Kidney capillary endothelial cell (primary cell): ENCODE measurements around the gene NUCB1.
A peak's percentile ranks its signal among the peaks of the same experiment; 100 is the strongest.
"Not testable (repeated sequence)": the region's sequence is repeated elsewhere in the genome, so short reads cannot be mapped to it uniquely, and the experiment has no call there.

Source experiments
- DNase-seq: peaks from one replicate; pipeline ENCODE4 v3.0.0-alpha.2; 2018; ENCODE audit warnings: low spot score

The NUCB1 gene

DNA sequence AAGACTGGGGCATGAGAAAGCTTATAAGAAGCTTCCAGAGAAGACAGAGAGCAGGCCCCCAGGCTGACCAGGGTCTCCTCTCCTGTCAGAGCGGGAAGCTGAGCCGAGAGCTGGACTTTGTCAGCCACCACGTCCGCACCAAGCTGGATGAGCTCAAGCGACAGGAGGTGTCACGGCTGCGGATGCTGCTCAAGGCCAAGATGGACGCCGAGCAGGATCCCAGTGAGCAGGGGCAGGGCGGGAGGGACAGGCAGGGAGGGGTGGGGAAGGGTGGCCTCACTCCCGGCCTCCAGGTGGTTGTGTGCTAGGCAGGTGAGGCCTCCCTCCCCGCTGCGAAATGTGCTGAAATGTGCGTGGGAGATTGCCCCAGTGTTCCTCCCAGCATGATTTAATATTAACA is 5.6 kb downstream of the NUCB1 start:
- DNase-seq = no peak

DNA sequence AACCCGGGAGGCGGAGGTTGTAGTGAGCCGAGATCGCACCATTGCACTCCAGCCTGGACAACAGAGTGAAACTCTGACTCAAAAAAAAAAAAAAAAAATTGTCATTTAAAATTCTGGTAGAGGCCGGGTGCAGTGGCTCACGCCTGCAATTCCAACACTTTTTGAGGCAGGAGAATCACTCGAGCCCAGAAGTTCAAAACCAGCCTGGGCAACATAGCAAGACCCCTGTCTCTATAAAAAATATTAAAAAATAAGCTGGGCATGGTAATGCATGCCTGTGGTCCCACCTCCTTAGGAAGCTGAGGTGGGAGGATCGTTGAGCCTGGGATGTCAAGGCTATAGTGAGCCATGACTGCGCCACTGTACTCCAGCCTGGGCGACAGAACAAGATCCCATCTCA is 6.2 kb downstream of the NUCB1 start:
- no peak for DNase-seq

DNA sequence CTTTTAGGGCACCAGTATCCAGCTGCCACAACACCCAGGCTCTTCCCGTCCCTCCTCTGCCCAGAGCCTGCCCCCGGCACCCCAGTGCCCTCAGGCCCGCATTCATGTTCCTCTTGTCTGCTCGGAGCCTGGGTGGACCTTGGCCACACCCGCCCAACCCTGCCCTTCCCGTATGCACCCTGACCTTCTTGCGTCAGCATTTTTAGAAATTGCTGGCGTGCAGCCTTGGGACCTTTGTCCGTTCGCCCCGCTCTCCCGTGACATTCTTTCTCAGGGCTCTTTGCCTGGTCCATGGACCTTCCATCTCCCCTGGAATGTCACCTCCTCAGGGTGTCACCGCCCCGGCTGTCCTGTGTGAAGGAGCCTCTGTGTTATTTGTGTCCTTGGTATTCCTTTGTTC is 7.6 kb downstream of the NUCB1 start:
- no peak for DNase-seq

DNA sequence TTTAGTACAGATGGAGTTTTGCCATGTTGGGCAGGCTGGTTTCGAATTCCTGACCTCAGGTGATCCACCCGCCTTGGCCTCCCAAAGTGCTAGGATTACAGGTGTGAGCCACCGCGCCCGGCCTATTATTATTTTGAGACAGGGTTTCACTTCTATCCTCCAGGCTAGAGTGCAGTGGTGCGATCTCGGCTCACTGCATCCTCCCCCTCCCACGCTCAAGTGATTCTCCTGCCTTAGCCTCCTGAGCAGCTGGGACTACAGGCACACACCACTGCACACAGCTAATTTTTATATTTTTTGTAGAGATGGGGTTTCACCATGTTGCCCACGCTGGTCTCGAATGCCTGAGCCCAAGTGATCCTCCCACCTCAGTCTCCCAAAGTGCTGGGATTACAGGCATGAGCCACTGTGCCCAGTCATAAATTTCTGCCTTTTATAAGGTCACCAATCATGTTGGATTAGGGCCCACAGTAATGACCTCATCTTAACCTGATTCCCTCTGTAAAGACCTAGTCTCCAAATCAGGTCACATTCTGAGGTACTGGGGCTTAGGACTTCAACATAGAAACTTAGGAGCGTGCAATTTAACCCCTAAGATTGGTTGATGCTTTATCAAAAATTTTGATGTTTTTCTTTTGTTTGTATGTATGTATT is 9.4 kb downstream of the NUCB1 start:
- DNase-seq = not testable (repeated sequence)

DNA sequence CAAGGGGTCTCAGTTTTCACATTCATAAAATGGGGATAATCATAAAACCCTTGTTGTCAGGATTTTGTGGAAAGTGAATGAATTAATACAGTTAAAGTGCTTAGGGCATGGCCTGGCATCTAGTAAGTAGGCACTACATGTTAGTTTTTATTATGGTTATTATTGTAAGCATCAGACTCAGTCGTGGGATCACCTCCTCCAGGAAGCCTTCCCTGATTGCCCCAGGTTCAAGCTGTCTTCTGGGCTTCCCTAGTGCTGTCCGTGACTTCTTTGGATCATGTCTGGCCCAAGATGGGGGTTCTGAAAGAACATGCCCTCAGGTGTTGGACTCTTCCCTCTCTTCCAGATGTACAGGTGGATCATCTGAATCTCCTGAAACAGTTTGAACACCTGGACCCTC is 10.7 kb downstream of the NUCB1 start:
- DNase-seq = no peak

DNA sequence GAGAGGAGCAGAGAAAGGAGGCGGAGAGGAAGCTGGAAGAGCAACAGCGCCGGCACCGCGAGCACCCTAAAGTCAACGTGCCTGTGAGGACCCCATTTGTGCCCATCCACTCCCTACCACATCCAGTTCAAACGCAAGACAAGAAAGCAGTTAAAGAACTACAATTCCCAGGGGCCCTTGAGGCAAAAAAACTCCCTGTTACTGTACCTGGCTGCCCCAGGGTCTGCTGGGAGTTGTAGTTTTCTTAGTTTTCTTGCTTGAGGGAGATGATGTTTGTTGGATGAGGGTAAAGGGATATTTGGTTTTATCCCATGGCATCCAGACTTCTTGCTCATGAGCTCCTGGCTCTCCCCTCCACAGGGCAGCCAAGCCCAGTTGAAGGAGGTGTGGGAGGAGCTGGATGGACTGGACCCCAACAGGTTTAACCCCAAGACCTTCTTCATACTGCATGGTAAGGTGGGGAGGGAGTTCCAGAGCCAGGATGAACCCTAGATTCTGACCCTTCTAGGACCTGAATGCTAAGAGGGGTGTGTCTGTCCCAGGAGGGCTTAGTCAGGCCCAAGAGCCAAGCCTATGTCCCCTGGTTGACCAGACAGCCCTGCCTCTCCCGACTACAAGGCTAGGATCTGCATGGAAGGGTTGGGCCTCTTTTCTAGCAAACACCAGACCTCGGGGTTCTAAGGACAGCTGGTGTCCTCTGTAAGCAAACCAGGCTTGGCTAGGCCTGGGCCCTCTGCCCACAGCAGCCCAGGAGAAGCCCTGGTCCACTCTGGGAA is 13.2 kb downstream of the NUCB1 start:
- DNase-seq = no peak

DNA sequence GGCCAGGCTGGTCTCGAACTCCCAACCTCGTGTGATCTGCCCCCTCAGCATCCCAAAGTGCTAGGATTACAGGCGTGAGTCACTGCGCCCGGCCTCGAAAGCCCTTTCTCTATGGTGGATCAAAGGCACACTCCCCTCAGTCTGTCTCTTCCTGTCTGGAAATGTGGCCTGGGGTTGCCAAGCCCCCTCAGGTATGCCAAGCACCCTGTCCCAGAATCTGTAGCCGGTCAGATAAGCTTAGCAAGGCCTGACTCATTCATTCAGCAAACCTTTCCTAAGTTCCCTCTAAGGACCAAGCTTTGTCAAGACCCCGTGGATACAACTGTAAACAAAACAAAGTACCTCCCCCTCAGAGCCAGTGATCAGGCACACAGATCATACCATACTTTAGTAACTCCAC is 14.1 kb downstream of the NUCB1 start:
- DNase-seq = no peak

DNA sequence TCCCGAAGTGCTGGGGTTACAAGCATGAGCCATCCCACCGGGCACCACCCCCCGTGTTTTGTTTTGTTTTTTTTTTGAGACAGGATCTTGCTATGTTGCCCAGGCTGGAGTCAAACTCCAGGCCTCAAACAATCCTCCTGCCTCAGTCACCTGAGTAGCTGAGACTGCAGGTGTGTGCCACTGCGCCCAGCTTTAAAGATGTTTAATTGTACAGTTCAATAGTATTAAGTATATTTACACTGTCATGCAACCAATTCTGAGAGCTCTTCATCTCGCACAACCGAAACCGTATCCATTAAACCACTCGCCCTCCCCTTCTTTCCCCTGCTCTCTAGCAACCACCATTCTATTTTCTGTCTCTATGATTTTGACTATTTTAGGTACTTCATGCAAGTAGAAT is 15.6 kb downstream of the NUCB1 start:
- no peak for DNase-seq

DNA sequence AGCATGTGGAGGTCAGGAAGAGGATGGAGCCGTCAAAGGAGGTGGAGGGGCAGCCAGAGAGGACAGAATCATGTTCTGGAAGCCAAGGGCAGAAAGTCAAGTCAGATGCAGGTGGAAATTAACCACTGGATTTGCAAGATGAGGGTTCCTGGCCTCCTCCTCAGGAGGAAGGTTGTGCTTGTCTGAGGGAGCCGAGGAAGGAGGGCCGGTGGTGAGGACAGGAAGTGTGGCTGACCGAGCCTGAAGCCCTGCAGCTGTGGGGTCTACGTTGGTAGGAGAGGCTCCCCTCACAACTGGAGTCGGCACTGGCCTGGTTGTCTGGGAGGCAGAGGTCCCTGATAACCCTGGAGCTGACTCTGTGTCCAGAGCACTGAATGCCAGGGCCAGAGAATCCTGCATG is 18.0 kb downstream of the NUCB1 start:
- no peak for DNase-seq

DNA sequence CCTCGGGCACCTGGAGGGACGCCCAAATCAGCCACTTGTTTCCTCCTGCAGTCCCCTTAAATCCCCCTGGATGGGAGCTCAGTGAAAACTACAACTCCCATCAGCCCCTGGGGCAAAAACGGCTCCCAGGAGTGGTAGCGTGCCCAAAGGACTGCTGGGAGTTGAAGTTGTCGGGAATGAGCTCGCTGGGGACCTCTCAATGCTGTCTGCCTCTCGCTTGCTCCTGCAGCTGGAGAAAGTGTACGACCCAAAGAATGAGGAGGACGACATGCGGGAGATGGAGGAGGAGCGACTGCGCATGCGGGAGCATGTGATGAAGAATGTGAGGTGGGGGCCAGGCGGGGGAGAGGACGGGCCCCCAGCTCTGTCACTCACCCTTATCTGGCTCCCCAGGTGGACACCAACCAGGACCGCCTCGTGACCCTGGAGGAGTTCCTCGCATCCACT is 18.7 kb downstream of the NUCB1 start:
- DNase-seq = no peak

DNA sequence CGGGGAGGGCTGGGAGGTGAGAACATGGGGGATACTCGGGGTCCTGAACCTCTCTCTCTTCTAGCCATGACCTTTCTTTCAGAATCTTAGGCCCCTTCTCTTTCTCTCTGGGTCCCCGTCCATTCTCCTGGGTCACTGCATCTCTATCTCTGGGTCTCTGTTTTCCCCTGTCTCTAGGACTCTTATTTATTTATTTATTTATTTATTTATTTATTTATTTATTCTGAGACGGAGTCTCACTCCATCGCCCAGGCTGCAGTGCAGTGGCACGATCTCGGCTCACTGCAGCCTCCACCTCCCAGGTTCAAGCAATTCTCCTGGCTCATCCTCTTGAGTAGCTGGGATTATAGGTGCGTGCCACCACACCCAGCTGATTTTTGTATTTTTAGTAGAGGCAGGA is 19.2 kb downstream of the NUCB1 start:
- not testable (repeated sequence) for DNase-seq

DNA sequence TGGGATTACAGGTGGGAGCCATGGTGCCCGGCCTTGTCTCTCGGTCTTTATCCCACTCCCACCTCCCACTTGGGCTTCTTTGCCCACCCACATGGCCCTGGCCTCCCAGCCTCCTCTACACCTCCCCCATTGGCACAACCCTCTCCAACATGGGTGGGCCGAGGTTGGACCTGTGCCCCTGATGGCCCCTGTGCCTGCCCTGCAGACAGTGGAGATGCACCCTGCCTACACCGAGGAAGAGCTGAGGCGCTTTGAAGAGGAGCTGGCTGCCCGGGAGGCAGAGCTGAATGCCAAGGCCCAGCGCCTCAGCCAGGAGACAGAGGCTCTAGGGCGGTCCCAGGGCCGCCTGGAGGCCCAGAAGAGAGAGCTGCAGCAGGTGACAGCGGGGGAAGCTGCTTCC is 20.8 kb downstream of the NUCB1 start:
- DNase-seq = no peak

DNA sequence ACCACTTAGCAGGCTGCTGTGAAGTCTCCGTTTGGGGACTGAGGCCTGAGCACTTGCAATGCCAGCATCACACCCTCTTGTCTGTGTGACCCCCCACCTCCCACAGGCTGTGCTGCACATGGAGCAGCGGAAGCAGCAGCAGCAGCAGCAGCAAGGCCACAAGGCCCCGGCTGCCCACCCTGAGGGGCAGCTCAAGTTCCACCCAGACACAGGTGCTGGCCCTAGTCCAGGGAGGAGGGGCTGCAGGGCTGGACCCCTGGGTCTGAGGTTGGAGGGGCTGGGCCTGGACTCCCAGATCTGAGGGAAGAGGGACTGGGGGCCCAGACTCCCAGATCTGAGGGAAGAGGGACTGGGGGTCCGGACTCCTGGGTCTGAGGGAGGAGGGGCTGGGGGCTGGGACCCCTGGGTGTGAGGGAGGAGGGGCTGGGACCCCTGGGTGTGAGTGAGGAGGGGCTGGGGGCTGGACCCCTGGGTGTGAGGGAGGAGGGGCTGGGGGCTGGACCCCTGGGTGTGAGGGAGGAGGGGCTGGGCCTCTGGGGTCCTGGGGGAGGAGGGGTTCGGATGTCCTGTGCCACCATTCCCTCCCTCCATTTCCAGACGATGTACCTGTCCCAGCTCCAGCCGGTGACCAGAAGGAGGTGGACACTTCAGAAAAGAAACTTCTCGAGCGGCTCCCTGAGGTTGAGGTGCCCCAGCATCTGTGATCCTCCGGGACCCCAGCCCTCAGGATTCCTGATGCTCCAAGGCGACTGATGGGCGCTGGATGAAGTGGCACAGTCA is 21.8 kb downstream of the NUCB1 start:
- no peak for DNase-seq

DNA sequence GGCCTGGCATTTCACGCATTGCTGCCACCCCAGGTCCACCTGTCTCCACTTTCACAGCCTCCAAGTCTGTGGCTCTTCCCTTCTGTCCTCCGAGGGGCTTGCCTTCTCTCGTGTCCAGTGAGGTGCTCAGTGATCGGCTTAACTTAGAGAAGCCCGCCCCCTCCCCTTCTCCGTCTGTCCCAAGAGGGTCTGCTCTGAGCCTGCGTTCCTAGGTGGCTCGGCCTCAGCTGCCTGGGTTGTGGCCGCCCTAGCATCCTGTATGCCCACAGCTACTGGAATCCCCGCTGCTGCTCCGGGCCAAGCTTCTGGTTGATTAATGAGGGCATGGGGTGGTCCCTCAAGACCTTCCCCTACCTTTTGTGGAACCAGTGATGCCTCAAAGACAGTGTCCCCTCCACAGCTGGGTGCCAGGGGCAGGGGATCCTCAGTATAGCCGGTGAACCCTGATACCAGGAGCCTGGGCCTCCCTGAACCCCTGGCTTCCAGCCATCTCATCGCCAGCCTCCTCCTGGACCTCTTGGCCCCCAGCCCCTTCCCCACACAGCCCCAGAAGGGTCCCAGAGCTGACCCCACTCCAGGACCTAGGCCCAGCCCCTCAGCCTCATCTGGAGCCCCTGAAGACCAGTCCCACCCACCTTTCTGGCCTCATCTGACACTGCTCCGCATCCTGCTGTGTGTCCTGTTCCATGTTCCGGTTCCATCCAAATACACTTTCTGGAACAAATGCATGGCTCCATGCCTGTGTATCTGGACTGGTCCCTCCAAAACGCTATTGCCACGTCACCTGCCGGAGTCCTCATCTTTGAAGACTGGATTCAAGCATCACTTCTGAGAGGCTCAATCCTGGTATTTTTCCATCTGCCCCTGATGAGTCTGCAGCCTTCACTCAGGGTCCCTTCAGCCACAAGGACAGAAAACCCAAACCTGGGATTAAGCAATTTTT is 22.7 kb downstream of the NUCB1 start:
- DNase-seq = no peak

DNA sequence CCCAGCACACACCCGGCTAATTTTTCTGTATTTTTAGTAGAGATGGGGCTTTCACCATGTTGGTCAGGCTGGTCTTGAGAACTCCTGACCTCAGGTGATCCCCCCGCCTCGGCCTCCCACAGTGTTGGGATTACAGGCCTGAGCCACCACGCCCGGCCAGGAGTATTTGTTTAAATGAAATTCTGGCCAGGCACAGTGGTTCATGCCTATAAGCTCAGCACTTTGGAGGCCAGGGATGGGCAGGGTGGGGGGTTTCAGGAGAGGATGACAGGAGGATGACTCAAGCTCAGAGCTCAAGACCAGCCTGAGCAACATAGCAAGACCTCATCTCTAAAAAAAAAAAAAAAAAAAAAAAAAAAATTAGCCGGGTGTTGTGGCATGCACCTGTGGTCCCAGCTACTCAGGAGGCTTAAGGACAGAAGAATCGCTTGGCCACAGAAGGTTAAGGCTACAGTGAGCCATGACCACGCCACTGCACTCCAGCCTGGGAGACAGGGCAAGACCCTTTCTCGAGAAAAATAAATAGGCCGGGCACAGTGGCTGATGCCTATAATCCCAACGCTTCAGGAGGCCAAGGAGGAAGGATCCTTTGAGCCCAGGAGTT is 25.2 kb downstream of the NUCB1 start:
- no peak for DNase-seq

DNA sequence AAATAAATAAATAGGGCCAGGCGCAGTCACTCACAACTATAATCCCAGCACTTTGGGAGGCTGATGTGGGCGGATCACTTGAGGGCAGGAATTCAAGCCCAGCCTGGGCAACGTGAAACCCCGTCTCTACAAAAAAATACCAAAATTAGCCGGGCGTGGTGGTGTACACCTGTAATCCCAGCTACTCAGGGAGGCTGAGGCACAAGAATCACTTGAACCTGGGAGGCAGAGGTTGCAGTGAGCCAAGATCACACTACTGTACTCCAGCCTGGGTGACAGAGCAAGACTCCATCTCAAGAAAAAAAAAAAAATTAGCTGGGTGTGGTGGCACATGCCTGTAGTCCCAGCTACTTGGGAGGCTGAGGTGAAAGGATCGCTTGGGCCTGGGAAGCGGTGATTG is 25.8 kb downstream of the NUCB1 start:
- not testable (repeated sequence) for DNase-seq

DNA sequence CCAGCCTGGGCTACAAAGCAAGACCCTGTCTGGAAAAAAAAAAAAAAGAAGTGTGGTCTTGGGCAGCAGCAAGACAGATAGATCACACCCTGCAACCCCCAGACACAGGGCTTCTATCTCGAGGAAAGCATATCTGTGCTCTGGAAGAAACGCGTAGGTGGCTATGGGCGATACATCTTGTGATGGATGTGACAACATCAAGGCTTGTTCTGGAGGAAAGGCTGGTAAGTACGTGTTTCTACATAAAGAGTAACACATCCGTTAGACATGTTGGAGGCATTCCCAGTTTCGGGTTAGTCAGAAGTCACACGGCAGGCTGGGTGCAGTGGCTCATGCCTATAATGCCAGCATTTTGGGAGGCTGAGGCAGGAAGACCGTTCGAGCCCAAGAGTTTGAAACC is 26.8 kb downstream of the NUCB1 start:
- peak; percentile 85 for DNase-seq

DNA sequence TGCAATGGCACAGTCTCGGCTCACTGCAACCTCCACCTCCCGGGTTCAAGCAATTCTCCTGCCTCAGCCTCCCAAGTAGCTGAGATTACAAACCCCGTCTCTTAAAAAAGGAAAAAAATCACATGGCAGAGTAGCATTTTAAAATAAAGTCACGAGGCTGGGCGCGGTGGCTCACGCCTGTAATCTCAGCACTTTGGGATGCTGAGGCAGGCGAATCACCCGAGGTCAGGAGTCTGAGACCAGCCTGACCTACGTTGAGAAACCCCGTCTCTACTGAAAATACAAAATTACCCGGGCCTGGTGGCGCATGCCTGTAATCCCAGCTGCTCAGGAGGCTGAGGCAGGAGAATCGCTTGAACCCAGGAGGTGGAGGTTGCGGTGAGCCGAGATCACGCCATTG is 27.6 kb downstream of the NUCB1 start:
- DNase-seq = not testable (repeated sequence)

DNA sequence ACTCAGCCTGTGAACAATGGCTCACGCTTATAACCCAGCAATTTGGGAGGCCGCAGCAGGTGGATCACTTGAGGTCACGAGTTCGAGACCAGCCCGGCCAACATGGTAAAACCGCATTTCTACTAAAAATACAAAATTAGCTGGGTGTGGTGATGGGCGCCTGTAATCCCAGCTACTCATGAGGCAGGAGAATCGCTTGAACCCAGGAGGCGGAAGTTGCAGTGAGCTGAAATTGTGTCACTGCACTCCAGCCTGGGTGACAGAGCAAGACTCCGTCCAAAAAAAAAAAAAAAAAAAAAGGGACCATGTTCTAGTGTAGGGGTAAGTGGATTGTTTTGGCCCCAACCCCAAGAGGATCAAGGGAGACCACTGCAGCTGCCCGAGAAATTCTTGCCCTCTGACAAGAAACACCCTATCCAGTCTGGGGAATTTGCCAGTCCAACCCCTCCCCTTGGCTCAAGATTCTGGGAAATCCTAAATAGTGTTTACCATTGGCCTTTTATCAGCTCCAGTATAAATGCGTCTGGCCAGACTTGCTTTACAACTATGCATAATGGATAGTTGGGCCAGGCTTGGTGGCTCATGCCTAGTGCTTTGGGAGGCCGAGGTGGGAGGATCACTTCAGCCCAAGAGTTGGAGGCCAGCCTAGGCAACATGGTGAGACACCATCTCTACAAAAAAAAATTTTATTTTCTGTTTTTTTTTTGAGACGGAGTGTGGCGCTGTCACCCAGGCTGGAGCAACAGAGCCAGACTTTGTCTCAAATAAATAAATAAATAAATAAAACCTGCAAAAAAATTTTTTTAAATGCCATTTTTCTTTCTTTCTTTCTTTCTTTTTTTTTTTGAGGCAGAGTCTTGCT is 28.3 kb downstream of the NUCB1 start:
- DNase-seq = no peak

DNA sequence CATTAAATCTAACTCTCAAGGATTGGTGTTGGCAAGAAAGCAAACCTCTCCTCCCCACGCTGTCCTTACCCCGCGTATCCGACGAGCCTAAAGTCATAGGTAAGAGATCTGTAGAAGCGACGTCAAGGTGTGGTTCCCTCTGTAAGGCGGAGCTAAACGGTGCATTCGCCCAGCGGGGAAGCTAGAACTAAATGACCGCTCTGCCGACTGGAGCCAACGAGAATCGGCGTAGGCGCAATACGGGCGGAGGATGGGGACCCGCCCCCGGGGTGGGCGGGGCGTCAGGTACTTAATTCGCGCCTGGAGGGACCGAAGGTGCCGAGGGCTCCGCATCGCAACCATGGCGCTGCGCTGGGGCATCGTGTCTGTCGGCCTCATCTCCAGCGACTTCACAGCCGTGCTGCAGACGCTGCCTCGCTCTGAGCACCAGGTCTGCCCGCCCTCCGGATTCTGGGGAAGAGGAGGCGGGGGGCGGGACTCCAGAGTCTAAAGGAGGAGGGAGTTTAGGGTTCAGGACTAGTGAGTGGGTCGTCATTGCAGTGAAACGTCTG is 33.3 kb downstream of the NUCB1 start, which contains the start of gene DHDH:
Gene DHDH, plus strand, starts transcription at position 318 of the 551 bp plus-strand sequence. Its CDS starts 23 bp downstream, at position 341.
- no peak for DNase-seq
